ENCODE results near the gene PTH2.

- TF ChIP-seq, protein P1, sequence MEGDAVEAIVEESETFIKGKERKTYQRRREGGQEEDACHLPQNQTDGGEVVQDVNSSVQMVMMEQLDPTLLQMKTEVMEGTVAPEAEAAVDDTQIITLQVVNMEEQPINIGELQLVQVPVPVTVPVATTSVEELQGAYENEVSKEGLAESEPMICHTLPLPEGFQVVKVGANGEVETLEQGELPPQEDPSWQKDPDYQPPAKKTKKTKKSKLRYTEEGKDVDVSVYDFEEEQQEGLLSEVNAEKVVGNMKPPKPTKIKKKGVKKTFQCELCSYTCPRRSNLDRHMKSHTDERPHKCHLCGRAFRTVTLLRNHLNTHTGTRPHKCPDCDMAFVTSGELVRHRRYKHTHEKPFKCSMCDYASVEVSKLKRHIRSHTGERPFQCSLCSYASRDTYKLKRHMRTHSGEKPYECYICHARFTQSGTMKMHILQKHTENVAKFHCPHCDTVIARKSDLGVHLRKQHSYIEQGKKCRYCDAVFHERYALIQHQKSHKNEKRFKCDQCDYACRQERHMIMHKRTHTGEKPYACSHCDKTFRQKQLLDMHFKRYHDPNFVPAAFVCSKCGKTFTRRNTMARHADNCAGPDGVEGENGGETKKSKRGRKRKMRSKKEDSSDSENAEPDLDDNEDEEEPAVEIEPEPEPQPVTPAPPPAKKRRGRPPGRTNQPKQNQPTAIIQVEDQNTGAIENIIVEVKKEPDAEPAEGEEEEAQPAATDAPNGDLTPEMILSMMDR (IDR thresholded peaks at IDR 0.05) = no peak
- no peak for TF ChIP-seq POLR2A (IDR thresholded peaks at IDR 0.05)
Measured at GRCh38 chr19:49393881-49394280, 29.4 kb downstream of the PTH2 start.

Measured in body of pancreas (tissue), 4 donors.